ENCODE results near the gene CUL2. TPM values are rescaled to one million over a fixed set of nuclear protein-coding genes. Genes with fewer than 3 reads are reported as not detected.

The CUL2 gene
- total RNA-seq, 1 donor = 41.9 TPM

GRCh38 chr10:35112571-35112970 is 22.4 kb upstream of the CUL2 start:
- H3K4me3 ChIP-seq (ENCODE audit: low read depth, low read length) = no peak overlapping the region
- no peak for DNase-seq (ENCODE audit: low read depth)
- TF ChIP-seq CTCF (IDR thresholded peaks at IDR 0.05; ENCODE audit: insufficient read depth, low read depth, low read length) = no peak

GRCh38 chr10:35103882-35104281 is 13.7 kb upstream of the CUL2 start:
- no peak for TF ChIP-seq CTCF (IDR thresholded peaks at IDR 0.05; ENCODE audit: insufficient read depth, low read depth, low read length)
- H3K4me3 ChIP-seq (ENCODE audit: low read depth, low read length) = no peak overlapping the region
- DNase-seq (ENCODE audit: low read depth) = no peak

GRCh38 chr10:35097510-35097909 is 7.4 kb upstream of the CUL2 start:
- DNase-seq (ENCODE audit: low read depth) = no peak
- TF ChIP-seq CTCF (IDR thresholded peaks at IDR 0.05; ENCODE audit: insufficient read depth, low read depth, low read length) = no peak
- H3K4me3 ChIP-seq (ENCODE audit: low read depth, low read length) = no peak overlapping the region

- H3K4me3 ChIP-seq (ENCODE audit: low read depth, low read length) = no peak overlapping the region
- DNase-seq (ENCODE audit: low read depth) = no peak
- no peak for TF ChIP-seq CTCF (IDR thresholded peaks at IDR 0.05; ENCODE audit: insufficient read depth, low read depth, low read length)
These were observed 6.2 kb upstream of the CUL2 start for GRCh38 chr10:35096312-35096711.

- TF ChIP-seq CTCF (IDR thresholded peaks at IDR 0.05; ENCODE audit: insufficient read depth, low read depth, low read length) = no peak
- H3K4me3 ChIP-seq (ENCODE audit: low read depth, low read length) = no peak overlapping the region
- no peak for DNase-seq (ENCODE audit: low read depth)
These were observed 2.7 kb upstream of the CUL2 start for GRCh38 chr10:35092851-35093250.

GRCh38 chr10:35091994-35092790 is 2.1 kb upstream of the CUL2 start:
- no peak overlapping the region for H3K4me3 ChIP-seq (ENCODE audit: low read depth, low read length)
- no peak for DNase-seq (ENCODE audit: low read depth)
- TF ChIP-seq CTCF (IDR thresholded peaks at IDR 0.05; ENCODE audit: insufficient read depth, low read depth, low read length) = no peak

Data from fibroblast of villous mesenchyme (primary cell).